ENCODE measurements around the gene OR2M3.
"Not testable (repeated sequence)": the region's sequence is repeated elsewhere in the genome, so short reads cannot be mapped to it uniquely, and the experiment has no call there.

GRCh38 chr1:248259309-248259708 is 62.2 kb downstream of the OR2M3 start:
- TF ChIP-seq CTCF, EP300 (IDR thresholded peaks at IDR 0.05): not testable (repeated sequence)
